ENCODE measurements around the gene NFKBIE.

GRCh38 chr6:44261581-44261980 lies 3.8 kb downstream of the NFKBIE start:
- no peak for TF ChIP-seq CTCF (conservative IDR thresholded peaks at IDR 0.05; ENCODE audit: low read length)
- no peak for TF ChIP-seq EZH2phosphoT487 (IDR thresholded peaks at IDR 0.05; ENCODE audit: borderline replicate concordance)
